HG02870 (cell line): ENCODE results near the gene ADGRG1.
"Not testable (repeated sequence)": the region's sequence is repeated elsewhere in the genome, so short reads cannot be mapped to it uniquely, and the experiment has no call there.

ENCODE experiments used
- ATAC-seq: cut with Tn5 transposase; IDR thresholded peaks from one replicate; pipeline ENCODE4 v1.9.1; 2021; ENCODE audit warnings: mild to moderate bottlenecking, moderate library complexity; ENCODE audit not compliant: unreplicated experiment

Gene ADGRG1

GRCh38 chr16:57628008-57628781, at the start of gene ADGRG1:
Gene ADGRG1, plus strand, starts transcription at chr16:57628630. Its CDS starts 21,658 bp downstream, at chr16:57650288.
- ATAC-seq: no peak

- ATAC-seq: no peak
Observed at GRCh38 chr16:57579361-57579665, 49.1 kb upstream of the ADGRG1 start.

- no peak for ATAC-seq
Observed at GRCh38 chr16:57585051-57585687, 43.3 kb upstream of the ADGRG1 start.

GRCh38 chr16:57588831-57589230, 39.6 kb upstream of the ADGRG1 start:
- ATAC-seq: no peak

- ATAC-seq: no peak
Observed at GRCh38 chr16:57589374-57589773, 39.1 kb upstream of the ADGRG1 start.

- ATAC-seq: no peak
Observed at GRCh38 chr16:57590654-57591085, 37.8 kb upstream of the ADGRG1 start.

GRCh38 chr16:57591086-57591869, 37.2 kb upstream of the ADGRG1 start:
- peak; percentile 92 for ATAC-seq

- ATAC-seq: no peak
Observed at GRCh38 chr16:57591870-57592485, 36.5 kb upstream of the ADGRG1 start.

- no peak for ATAC-seq
Observed at GRCh38 chr16:57592591-57593003, 35.8 kb upstream of the ADGRG1 start.

- no peak for ATAC-seq
Observed at GRCh38 chr16:57593021-57593420, 35.4 kb upstream of the ADGRG1 start.

GRCh38 chr16:57593990-57594389, 34.4 kb upstream of the ADGRG1 start:
- no peak for ATAC-seq

GRCh38 chr16:57594531-57595031, 33.8 kb upstream of the ADGRG1 start:
- no peak for ATAC-seq

- not testable (repeated sequence) for ATAC-seq
Observed at GRCh38 chr16:57596234-57596633, 32.2 kb upstream of the ADGRG1 start.

- no peak for ATAC-seq
Observed at GRCh38 chr16:57598437-57598836, 30.0 kb upstream of the ADGRG1 start.

GRCh38 chr16:57600048-57600835, 28.2 kb upstream of the ADGRG1 start:
- no peak for ATAC-seq

- no peak for ATAC-seq
Observed at GRCh38 chr16:57600952-57601580, 27.4 kb upstream of the ADGRG1 start.

GRCh38 chr16:57601801-57602478, 26.5 kb upstream of the ADGRG1 start:
- peak; percentile 88 for ATAC-seq

- no peak for ATAC-seq
Observed at GRCh38 chr16:57603115-57604024, 25.1 kb upstream of the ADGRG1 start.
